ENCODE measurements around the gene UTS2R.

Gene UTS2R

DNA sequence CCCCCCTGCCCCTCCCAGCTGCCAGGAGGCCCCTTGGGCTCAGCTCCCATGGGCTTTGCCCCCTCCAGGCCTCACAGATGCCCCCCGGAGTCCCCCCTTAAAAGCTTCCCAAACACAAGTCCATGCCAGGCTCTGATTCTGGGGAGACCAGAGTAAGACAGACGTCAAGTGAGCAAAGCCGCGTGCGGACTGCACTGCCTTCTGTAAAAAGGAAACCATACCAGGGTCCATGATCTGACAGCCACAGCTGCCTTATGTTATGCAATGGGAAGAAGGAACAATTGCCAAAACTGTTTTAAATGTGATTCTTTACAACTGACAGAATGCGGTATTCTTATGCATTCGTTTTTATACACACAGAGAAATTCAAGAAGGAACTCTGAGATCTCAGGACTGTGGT, 28.6 kb downstream of the UTS2R start:
- DNase-seq, result no peak
- in situ Hi-C loops (cut with HindIII; ENCODE audit: low pct_ligation_motif_present, low sequenced_read_pairs), result no loop called here
- no peaks in the 10 kb centered on the region for H3K36me3 ChIP-seq (replicated peaks)
- TF ChIP-seq, protein P1, sequence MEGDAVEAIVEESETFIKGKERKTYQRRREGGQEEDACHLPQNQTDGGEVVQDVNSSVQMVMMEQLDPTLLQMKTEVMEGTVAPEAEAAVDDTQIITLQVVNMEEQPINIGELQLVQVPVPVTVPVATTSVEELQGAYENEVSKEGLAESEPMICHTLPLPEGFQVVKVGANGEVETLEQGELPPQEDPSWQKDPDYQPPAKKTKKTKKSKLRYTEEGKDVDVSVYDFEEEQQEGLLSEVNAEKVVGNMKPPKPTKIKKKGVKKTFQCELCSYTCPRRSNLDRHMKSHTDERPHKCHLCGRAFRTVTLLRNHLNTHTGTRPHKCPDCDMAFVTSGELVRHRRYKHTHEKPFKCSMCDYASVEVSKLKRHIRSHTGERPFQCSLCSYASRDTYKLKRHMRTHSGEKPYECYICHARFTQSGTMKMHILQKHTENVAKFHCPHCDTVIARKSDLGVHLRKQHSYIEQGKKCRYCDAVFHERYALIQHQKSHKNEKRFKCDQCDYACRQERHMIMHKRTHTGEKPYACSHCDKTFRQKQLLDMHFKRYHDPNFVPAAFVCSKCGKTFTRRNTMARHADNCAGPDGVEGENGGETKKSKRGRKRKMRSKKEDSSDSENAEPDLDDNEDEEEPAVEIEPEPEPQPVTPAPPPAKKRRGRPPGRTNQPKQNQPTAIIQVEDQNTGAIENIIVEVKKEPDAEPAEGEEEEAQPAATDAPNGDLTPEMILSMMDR (IDR thresholded peaks at IDR 0.05; ENCODE audit: low read depth, low read length, missing control alignments), result no peak
- H3K27ac ChIP-seq, result no peak overlapping the region
- no peaks in the 10 kb centered on the region for H3K27me3 ChIP-seq (replicated peaks)
- H3K4me3 ChIP-seq (ENCODE audit: low read depth, low read length), result no peak overlapping the region

DNA sequence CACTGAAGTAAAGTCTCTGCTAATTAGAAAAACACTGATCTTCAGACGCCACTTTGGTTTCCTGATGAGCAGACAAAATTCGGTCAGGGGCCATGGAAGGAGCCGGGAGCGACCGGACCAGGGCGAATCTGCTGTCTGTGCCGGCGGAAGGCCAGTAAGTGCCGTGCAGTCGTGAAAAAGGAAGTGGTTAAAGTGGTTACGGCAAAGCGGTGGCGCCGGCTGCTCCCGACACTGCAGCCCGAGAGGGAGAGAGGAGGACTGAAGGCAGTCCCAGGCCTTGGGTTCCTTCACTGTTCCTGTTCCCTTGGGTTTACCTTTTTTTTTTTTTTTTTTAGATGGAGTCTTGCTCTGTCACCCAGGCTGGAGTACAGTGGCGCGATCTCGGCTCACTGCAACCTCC, 29.3 kb downstream of the UTS2R start:
- no peak overlapping the region for H3K4me3 ChIP-seq (ENCODE audit: low read depth, low read length)
- H3K36me3 ChIP-seq (replicated peaks), result no peaks in the 10 kb centered on the region
- in situ Hi-C loops (cut with HindIII; ENCODE audit: low pct_ligation_motif_present, low sequenced_read_pairs), result no loop called here
- TF ChIP-seq, protein P1 (IDR thresholded peaks at IDR 0.05; ENCODE audit: low read depth, low read length, missing control alignments), result no peak
- H3K27ac ChIP-seq, result no peak overlapping the region
- no peaks in the 10 kb centered on the region for H3K27me3 ChIP-seq (replicated peaks)
- no peak for DNase-seq

DNA sequence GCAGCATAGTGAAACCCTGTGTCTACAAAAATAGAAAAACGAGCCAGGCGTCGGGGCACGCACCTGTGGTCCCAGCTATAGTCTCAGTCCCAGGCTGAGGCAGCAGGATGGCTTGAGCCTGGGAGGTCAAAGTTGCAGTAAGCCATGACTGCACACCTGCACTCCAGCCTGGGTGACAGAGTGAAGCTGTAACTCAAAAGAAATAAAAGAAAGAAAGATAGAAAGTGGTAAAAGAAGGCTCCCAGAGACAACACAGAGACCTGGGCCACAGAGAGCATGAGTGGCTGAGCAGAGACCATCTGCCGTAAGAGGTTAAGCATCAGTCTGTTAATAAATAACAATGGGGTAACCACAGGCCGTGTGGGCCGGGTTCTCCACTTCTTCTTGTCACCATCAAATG, 31.3 kb downstream of the UTS2R start:
- Histone ChIP-seq H3K4me3 (ENCODE audit: low read depth, low read length) (no peak overlapping the region), H3K27me3 (replicated peaks) (no peaks in the 10 kb centered on the region), H3K27ac (no peak overlapping the region), H3K36me3 (replicated peaks) (no peaks in the 10 kb centered on the region)
- in situ Hi-C loops (cut with HindIII; ENCODE audit: low pct_ligation_motif_present, low sequenced_read_pairs), result no loop called here
- no peak for DNase-seq
- TF ChIP-seq, protein P1 (IDR thresholded peaks at IDR 0.05; ENCODE audit: low read depth, low read length, missing control alignments), result no peak

DNA sequence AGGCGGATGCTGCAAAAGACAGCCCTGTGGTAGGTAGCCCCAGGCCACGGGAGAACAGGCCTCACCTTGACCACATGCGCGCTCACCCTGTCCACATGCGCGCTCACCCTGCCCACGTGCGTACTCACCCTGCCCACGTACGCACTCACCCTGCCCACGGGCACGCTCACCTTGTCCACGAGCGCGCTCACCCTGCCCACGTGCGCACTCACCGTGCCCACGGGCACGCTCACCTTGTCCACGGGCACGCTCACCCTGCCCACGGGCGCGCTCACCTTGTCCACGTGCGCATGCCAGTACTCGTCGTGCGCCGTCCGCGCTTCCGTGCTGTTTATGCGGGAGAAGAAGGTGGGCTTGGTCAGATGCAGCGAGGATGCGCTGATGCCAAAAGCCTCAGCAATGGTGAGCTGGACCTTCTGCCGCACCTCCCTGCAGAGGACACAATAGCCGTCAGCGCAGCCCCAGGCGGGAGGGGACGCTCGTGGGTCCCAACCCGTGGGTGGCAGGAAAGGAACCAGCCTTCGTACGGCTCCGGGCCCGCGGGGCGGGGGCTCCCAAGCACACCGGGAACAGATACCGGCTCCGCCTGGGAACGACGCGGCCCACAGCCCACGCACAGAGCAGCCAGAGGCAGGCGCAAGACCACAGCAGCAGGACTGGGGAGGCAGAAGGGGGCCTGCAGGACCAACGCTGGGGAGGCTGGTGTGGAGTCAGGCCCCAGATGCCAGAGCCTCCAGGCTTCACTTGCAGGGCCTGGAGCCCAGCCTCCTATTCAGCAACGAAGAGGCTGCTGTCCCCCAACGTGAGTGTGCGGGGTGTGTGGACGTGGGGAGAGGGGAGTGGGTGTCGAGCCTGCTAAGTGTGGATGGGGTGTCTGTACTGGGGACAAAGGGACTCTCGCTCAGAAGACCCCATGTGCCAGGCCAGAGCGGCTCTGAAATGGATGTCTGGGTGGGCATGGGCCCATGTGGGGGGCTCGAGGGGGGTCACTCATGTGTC, 32.4 kb downstream of the UTS2R start:
- no peaks in the 10 kb centered on the region for H3K27me3 ChIP-seq (replicated peaks)
- H3K4me3 ChIP-seq (ENCODE audit: low read depth, low read length), result no peak overlapping the region
- DNase-seq, result no peak
- in situ Hi-C loops (cut with HindIII; ENCODE audit: low pct_ligation_motif_present, low sequenced_read_pairs), result no loop called here
- no peaks in the 10 kb centered on the region for H3K36me3 ChIP-seq (replicated peaks)
- TF ChIP-seq, protein P1 (IDR thresholded peaks at IDR 0.05; ENCODE audit: low read depth, low read length, missing control alignments), result no peak
- H3K27ac ChIP-seq, result no peak overlapping the region

DNA sequence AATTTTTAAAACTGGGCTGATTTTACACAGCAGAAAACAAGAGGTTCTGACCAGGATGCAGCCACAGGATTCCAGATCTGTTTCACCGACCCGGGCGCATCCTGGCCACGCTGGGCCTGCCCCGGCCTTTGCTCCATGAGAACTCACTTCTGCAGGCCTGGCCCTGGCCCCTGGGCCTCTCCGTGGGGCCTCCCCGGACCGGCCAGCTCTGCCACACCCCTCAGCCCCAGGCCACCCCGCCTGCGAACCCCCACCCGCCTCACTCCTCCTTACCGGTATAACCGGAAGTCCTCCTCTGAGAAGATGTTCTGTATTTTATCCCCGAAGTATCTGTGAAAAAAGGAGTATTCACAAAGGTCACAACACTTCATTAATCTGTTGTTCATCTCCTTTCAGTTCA, 33.5 kb downstream of the UTS2R start:
- in situ Hi-C loops (cut with HindIII; ENCODE audit: low pct_ligation_motif_present, low sequenced_read_pairs), result loop anchor here (5.0 kb wide), 1 partner anchor 43 kb away; no protein-coding TSS in a partner anchor
- H3K36me3 ChIP-seq (replicated peaks), result no peaks in the 10 kb centered on the region
- DNase-seq, result no peak
- no peak overlapping the region for H3K4me3 ChIP-seq (ENCODE audit: low read depth, low read length)
- H3K27me3 ChIP-seq (replicated peaks), result no peaks in the 10 kb centered on the region
- no peak overlapping the region for H3K27ac ChIP-seq
- TF ChIP-seq, protein P1 (IDR thresholded peaks at IDR 0.05; ENCODE audit: low read depth, low read length, missing control alignments), result no peak

All from brain microvascular endothelial cell (primary cell).